Measurements from ENCODE around the gene CUX1.

GRCh38 chr7:102262546-102262945 is 445.1 kb downstream of the CUX1 start:
- TF ChIP-seq CTCF (IDR thresholded peaks at IDR 0.05) (no peak), POLR2A (IDR thresholded peaks at IDR 0.05) (no peak)

All from lower leg skin (tissue), 3 donors.